Neural progenitor cell (in vitro differentiated cells): ENCODE results near the gene PLPPR3.
"Not testable (repeated sequence)": the region's sequence is repeated elsewhere in the genome, so short reads cannot be mapped to it uniquely, and the experiment has no call there.

Source experiments
- EZH2 ChIP-seq: fragments of 200-600 bp; sonication (generic); IDR thresholded peaks from 2 replicates; pipeline ENCODE4 v1.6.1; 2017; ENCODE audit warnings: antibody characterized with exemption, mild to moderate bottlenecking, moderate library complexity
- TF ChIP-seq, protein P1 (sequence below): fragments of 200-600 bp; sonication (generic); IDR thresholded peaks from 2 replicates; pipeline ENCODE4 v1.5.1; 2017; ENCODE audit warnings: antibody characterized with exemption, mild to moderate bottlenecking

DNA sequence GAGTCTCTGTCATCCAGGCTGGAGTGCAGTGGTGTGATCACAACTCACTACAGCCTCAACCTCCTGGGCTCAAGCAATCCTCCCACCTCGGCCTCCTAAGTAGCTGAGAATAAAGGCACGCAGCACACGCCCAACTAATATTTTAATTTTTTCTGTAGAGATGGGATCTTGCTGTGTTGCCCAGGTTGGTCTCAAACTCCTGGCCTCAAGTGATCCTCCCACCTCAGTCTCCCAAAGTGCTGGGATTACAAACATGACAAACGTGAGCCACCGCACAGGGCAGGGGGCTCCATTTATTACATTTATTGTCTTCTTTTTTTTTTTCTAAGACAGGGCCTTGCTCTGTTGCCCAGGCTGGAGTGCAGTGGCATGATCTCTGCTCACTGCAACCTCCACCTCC, 1.5 kb downstream of the PLPPR3 start:
- TF ChIP-seq, protein P1, sequence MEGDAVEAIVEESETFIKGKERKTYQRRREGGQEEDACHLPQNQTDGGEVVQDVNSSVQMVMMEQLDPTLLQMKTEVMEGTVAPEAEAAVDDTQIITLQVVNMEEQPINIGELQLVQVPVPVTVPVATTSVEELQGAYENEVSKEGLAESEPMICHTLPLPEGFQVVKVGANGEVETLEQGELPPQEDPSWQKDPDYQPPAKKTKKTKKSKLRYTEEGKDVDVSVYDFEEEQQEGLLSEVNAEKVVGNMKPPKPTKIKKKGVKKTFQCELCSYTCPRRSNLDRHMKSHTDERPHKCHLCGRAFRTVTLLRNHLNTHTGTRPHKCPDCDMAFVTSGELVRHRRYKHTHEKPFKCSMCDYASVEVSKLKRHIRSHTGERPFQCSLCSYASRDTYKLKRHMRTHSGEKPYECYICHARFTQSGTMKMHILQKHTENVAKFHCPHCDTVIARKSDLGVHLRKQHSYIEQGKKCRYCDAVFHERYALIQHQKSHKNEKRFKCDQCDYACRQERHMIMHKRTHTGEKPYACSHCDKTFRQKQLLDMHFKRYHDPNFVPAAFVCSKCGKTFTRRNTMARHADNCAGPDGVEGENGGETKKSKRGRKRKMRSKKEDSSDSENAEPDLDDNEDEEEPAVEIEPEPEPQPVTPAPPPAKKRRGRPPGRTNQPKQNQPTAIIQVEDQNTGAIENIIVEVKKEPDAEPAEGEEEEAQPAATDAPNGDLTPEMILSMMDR = not testable (repeated sequence)
- TF ChIP-seq EZH2 = not testable (repeated sequence)
